Neural progenitor cell (in vitro differentiated cells): Measurements from ENCODE around the gene AFF3. TPM values are rescaled to one million over a fixed set of nuclear protein-coding genes. Genes with fewer than 3 reads are reported as not detected.

ENCODE experiments used
- DNase-seq: peaks from one replicate; pipeline ENCODE4 v3.0.0-alpha.2; 2016; ENCODE audit warnings: low spot score
- H2AFZ ChIP-seq: fragments of 200-600 bp; sonication (generic); replicated peaks from 2 replicates; pipeline ENCODE4 v1.6.1; 2016; ENCODE audit warnings: antibody characterized with exemption
- H3F3A ChIP-seq: fragments of 200-600 bp; sonication (generic); 2 replicates; pipeline ENCODE4 v1.6.1; 2016; ENCODE audit warnings: antibody characterized with exemption, low read depth
- H3K27ac ChIP-seq: fragments of 200-600 bp; sonication (generic); 2 replicates; pipeline ENCODE4 v1.5.1; 2016; ENCODE audit warnings: mild to moderate bottlenecking
- H3K27me3 ChIP-seq: fragments of 200-600 bp; sonication (generic); 2 replicates; pipeline ENCODE4 v1.6.1; 2016; ENCODE audit warnings: mild to moderate bottlenecking, moderate library complexity
- H3K36me3 ChIP-seq: fragments of 200-600 bp; sonication (generic); 2 replicates; pipeline ENCODE4 v1.5.1; 2016
- H3K4me1 ChIP-seq: fragments of 200-600 bp; sonication (generic); 2 replicates; pipeline ENCODE4 v1.6.1; 2016; ENCODE audit warnings: mixed run types
- H3K4me2 ChIP-seq: fragments of 200-600 bp; sonication (generic); 2 replicates; pipeline ENCODE4 v1.6.1; 2016
- H3K4me3 ChIP-seq: fragments of 200-600 bp; sonication (generic); 2 replicates; pipeline ENCODE4 v1.5.1; 2016
- H3K79me2 ChIP-seq: fragments of 200-600 bp; sonication (generic); 2 replicates; pipeline ENCODE4 v1.6.1; 2016; ENCODE audit warnings: low read depth
- H3K9ac ChIP-seq: fragments of 200-600 bp; sonication (generic); 2 replicates; pipeline ENCODE4 v1.6.1; 2016
- H3K9me3 ChIP-seq: fragments of 200-600 bp; sonication (generic); 2 replicates; pipeline ENCODE4 v1.5.1; 2016; ENCODE audit warnings: low read depth
- H4K20me1 ChIP-seq: fragments of 200-600 bp; sonication (generic); 2 replicates; pipeline ENCODE4 v1.6.1; 2016; ENCODE audit warnings: low read depth
- H3K27ac Mint-ChIP-seq: 3 replicates; pipeline ENCODE4 v1.8.0; 2021; ENCODE audit warnings: mixed read lengths
- H3K27me3 Mint-ChIP-seq: 2 replicates; pipeline ENCODE4 v1.8.0; 2022; ENCODE audit warnings: low read depth, mild to moderate bottlenecking, inconsistent platforms, moderate library complexity, mixed read lengths; ENCODE audit not compliant: insufficient read depth
- H3K36me3 Mint-ChIP-seq: 3 replicates; pipeline ENCODE4 v1.8.0; 2021; ENCODE audit warnings: mixed read lengths
- H3K4me1 Mint-ChIP-seq: 3 replicates; pipeline ENCODE4 v1.8.0; 2021; ENCODE audit warnings: mixed read lengths
- H3K4me3 Mint-ChIP-seq: 3 replicates; pipeline ENCODE4 v1.8.0; 2021; ENCODE audit warnings: mild to moderate bottlenecking, moderate library complexity, mixed read lengths
- H3K9me3 Mint-ChIP-seq: 3 replicates; pipeline ENCODE4 v1.8.0; 2020; ENCODE audit warnings: mixed read lengths
- EZH2 ChIP-seq: fragments of 200-600 bp; sonication (generic); IDR thresholded peaks from 2 replicates; pipeline ENCODE4 v1.6.1; 2017; ENCODE audit warnings: antibody characterized with exemption, mild to moderate bottlenecking, moderate library complexity
- EZH2phosphoT487 ChIP-seq: fragments of 200-600 bp; sonication (generic); IDR thresholded peaks from 2 replicates; pipeline ENCODE4 v1.6.1; 2017; ENCODE audit warnings: antibody characterized with exemption
- total RNA-seq: library from RNA; depleted of rRNA; stranded (reverse); fragments of >200 nt; gene quantifications from 2 replicates; pipeline ENCODE4 v1.2.3, GENCODE V29; 2015; ENCODE audit warnings: low replicate concordance
- TF ChIP-seq, protein P1 (sequence below): fragments of 200-600 bp; sonication (generic); IDR thresholded peaks from 2 replicates; pipeline ENCODE4 v1.5.1; 2017; ENCODE audit warnings: antibody characterized with exemption, mild to moderate bottlenecking

The AFF3 gene
- total RNA-seq, 1 donor from 2014 or later, result 0.26 TPM

DNA sequence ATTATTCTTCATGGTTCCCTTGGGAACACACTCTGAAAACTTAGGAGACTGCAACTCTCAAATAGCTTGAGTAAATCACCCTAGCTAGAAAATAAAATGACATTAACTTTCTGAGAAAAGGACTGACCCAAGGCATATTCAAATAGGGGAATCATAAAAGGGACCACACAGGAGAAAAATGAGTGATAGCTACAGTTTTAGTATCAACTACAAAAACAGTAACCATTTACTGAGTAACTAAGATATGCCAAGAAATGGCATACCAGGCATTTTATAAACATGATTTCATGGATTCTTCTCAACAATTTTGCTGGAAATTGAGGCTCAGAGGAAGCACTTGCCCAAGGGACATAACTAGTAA lies 84.5 kb downstream of the AFF3 start:
- Histone ChIP-seq H3K4me3 (no peak overlapping the region), H3K4me2 (no peak overlapping the region), H3K9ac (no peak overlapping the region), H3K27ac (no peak overlapping the region), H4K20me1 (no peaks in the 10 kb centered on the region), H3K36me3 (no peaks in the 10 kb centered on the region), H3K9me3 (no peaks in the 10 kb centered on the region), H3K79me2 (no peaks in the 10 kb centered on the region), H2AFZ (no peak overlapping the region), H3F3A (no peaks in the 10 kb centered on the region), H3K27me3 (no peaks in the 10 kb centered on the region), H3K4me1 (peaks cover 9% of the 10 kb centered on the region)
- DNase-seq, result no peak
- no peaks in the 10 kb centered on the region for H3K9me3 Mint-ChIP-seq
- peaks cover 4% of the 10 kb centered on the region for H3K36me3 Mint-ChIP-seq
- H3K4me1 Mint-ChIP-seq, result peaks cover 20% of the 10 kb centered on the region
- H3K27me3 Mint-ChIP-seq, result peaks cover 10% of the 10 kb centered on the region
- H3K27ac Mint-ChIP-seq, result no peak overlapping the region
- H3K4me3 Mint-ChIP-seq, result no peak overlapping the region
- TF ChIP-seq EZH2 (no peak), EZH2phosphoT487 (no peak)
- TF ChIP-seq, protein P1, sequence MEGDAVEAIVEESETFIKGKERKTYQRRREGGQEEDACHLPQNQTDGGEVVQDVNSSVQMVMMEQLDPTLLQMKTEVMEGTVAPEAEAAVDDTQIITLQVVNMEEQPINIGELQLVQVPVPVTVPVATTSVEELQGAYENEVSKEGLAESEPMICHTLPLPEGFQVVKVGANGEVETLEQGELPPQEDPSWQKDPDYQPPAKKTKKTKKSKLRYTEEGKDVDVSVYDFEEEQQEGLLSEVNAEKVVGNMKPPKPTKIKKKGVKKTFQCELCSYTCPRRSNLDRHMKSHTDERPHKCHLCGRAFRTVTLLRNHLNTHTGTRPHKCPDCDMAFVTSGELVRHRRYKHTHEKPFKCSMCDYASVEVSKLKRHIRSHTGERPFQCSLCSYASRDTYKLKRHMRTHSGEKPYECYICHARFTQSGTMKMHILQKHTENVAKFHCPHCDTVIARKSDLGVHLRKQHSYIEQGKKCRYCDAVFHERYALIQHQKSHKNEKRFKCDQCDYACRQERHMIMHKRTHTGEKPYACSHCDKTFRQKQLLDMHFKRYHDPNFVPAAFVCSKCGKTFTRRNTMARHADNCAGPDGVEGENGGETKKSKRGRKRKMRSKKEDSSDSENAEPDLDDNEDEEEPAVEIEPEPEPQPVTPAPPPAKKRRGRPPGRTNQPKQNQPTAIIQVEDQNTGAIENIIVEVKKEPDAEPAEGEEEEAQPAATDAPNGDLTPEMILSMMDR, result no peak

DNA sequence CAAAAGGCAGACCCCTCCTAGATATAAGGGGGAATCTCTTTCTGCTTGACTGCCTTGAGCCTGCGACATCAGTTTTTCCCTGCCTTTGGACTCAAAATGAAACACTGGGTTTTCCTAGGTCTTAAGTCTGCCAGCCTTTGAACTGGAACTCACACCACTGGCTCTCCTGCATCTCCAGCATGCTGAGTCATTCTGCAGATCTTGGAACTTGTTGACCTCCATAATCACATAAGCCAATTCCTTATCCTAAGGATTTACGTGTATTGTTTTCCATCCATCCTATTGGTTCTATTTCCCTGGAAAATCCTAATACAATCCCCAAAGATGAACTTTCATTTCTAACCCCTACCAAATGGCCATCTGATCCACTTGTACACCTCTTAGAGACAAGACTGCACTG lies 88.0 kb downstream of the AFF3 start:
- Mint-ChIP-seq H3K4me3 (no peak overlapping the region), H3K27ac (peak overlapping the region; percentile 70), H3K36me3 (no peaks in the 10 kb centered on the region), H3K9me3 (no peaks in the 10 kb centered on the region), H3K27me3 (peaks cover 3% of the 10 kb centered on the region), H3K4me1 (peaks cover 21% of the 10 kb centered on the region)
- no peaks in the 10 kb centered on the region for H3K79me2 ChIP-seq
- peaks cover 9% of the 10 kb centered on the region for H3K4me1 ChIP-seq
- H3K4me2 ChIP-seq, result no peak overlapping the region
- H3K9ac ChIP-seq, result no peak overlapping the region
- no peak overlapping the region for H3K27ac ChIP-seq
- H4K20me1 ChIP-seq, result no peaks in the 10 kb centered on the region
- DNase-seq, result no peak
- H2AFZ ChIP-seq, result no peak overlapping the region
- TF ChIP-seq, protein P1, result no peak
- TF ChIP-seq EZH2 (no peak), EZH2phosphoT487 (no peak)
- H3K36me3 ChIP-seq, result no peaks in the 10 kb centered on the region
- H3K27me3 ChIP-seq, result no peaks in the 10 kb centered on the region
- no peak overlapping the region for H3K4me3 ChIP-seq
- H3F3A ChIP-seq, result no peaks in the 10 kb centered on the region
- no peaks in the 10 kb centered on the region for H3K9me3 ChIP-seq

DNA sequence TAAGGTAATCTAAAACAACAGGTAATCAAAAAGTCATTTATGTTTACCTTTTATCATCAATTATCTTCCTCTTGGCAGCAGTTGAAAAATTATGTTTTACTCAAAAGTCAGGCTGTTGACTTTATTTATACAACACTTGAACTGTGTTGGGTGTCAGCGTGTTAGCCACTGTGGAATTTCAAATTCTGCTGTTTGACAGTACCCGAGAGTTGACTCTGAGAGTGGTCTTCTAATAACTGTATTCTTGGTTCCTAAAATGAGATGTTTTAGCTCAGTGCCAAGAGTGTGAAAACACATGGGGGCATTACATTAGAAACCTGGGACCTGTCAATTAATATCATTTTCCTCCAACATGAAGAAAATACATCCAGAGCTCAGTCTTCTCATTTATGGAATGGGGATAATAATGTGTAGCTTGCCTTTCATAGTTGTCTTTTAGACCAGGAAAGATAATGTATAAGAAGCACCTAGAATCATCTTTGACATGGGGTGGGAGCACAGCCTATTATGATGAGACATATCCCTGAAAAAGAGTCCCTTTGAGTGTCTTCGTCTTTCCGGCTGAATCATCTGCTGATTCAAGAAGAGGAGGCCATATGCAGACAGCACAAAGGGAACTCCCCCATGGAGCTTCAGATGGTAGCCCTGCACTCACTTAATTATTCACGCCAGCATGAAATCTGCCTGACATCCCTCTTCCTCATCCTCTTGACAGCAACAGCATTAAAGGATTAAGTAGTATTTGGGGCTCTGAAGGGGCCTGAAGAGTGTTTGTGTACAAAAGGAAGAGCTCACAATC lies 89.1 kb downstream of the AFF3 start:
- H3K36me3 Mint-ChIP-seq, result no peaks in the 10 kb centered on the region

More for the DNA sequence above, 89.1 kb downstream of the AFF3 start:
- Histone ChIP-seq H3F3A (no peaks in the 10 kb centered on the region), H3K4me2 (peak overlapping the region; percentile 17), H3K4me1 (peaks cover 9% of the 10 kb centered on the region), H2AFZ (no peak overlapping the region), H3K9me3 (no peaks in the 10 kb centered on the region), H3K36me3 (no peaks in the 10 kb centered on the region), H3K27ac (no peak overlapping the region), H4K20me1 (no peaks in the 10 kb centered on the region), H3K9ac (no peak overlapping the region), H3K79me2 (no peaks in the 10 kb centered on the region), H3K27me3 (no peaks in the 10 kb centered on the region), H3K4me3 (no peak overlapping the region)
- DNase-seq, result no peak
- H3K9me3 Mint-ChIP-seq, result no peaks in the 10 kb centered on the region
- no peak overlapping the region for H3K4me3 Mint-ChIP-seq
- peaks cover 21% of the 10 kb centered on the region for H3K4me1 Mint-ChIP-seq
- TF ChIP-seq, protein P1, result no peak
- TF ChIP-seq EZH2 (no peak), EZH2phosphoT487 (no peak)
- no peak overlapping the region for H3K27ac Mint-ChIP-seq
- H3K27me3 Mint-ChIP-seq, result peaks cover 3% of the 10 kb centered on the region
